Fibroblast of mammary gland (primary cell): ENCODE results near the gene SYMPK.

Experiments used
- DNase-seq: peaks from one replicate; pipeline ENCODE4 v3.0.0-alpha.2; 2010; ENCODE audit warnings: low read depth
- H3K4me3 ChIP-seq: 2 replicates; pipeline ENCODE4 v1.5.1; 2011; ENCODE audit warnings: low read depth, mild to moderate bottlenecking, low read length, moderate library complexity; ENCODE audit not compliant: control insufficient read depth
- CTCF ChIP-seq: conservative IDR thresholded peaks from 2 replicates; pipeline ENCODE4 v1.5.1; 2011; ENCODE audit warnings: low read depth, low read length, inconsistent platforms; ENCODE audit not compliant: control insufficient read depth, insufficient read depth

Gene SYMPK

GRCh38 chr19:45777395-45777961 lies 85.5 kb downstream of the SYMPK start:
- TF ChIP-seq CTCF, result no peak
- DNase-seq, result no peak
- H3K4me3 ChIP-seq, result no peak overlapping the region

GRCh38 chr19:45774765-45775164 lies 88.2 kb downstream of the SYMPK start:
- DNase-seq, result no peak
- H3K4me3 ChIP-seq, result no peak overlapping the region
- no peak for TF ChIP-seq CTCF

- H3K4me3 ChIP-seq, result no peak overlapping the region
- TF ChIP-seq CTCF, result no peak
- DNase-seq, result no peak
Measured at GRCh38 chr19:45773384-45773783, 89.6 kb downstream of the SYMPK start.

GRCh38 chr19:45772912-45773311 lies 90.0 kb downstream of the SYMPK start:
- no peak for TF ChIP-seq CTCF
- no peak overlapping the region for H3K4me3 ChIP-seq
- no peak for DNase-seq

- DNase-seq, result no peak
- no peak for TF ChIP-seq CTCF
- no peak overlapping the region for H3K4me3 ChIP-seq
Measured at GRCh38 chr19:45772130-45772840, 90.7 kb downstream of the SYMPK start.

GRCh38 chr19:45771311-45771933 lies 91.5 kb downstream of the SYMPK start:
- DNase-seq, result no peak
- no peak for TF ChIP-seq CTCF
- H3K4me3 ChIP-seq, result no peak overlapping the region
